Left kidney (tissue), 2 donors: ENCODE measurements around the gene PHTF2. TPM values are rescaled to one million over a fixed set of nuclear protein-coding genes. Genes with fewer than 3 reads are reported as not detected.
"Not testable (repeated sequence)": the region's sequence is repeated elsewhere in the genome, so short reads cannot be mapped to it uniquely, and the experiment has no call there.

Source experiments
- DNase-seq: peaks from one replicate; pipeline ENCODE4 v3.0.0-alpha.2; 2013
- polyA plus RNA-seq: library from polyadenylated mRNA; unstranded; fragments of 120-200 nt; gene quantifications from one replicate; pipeline ENCODE4 v1.2.1, GENCODE V29; 2013; ENCODE audit not compliant: insufficient read length

Gene PHTF2
- polyA plus RNA-seq, 1 donor = 31.9 TPM

DNA sequence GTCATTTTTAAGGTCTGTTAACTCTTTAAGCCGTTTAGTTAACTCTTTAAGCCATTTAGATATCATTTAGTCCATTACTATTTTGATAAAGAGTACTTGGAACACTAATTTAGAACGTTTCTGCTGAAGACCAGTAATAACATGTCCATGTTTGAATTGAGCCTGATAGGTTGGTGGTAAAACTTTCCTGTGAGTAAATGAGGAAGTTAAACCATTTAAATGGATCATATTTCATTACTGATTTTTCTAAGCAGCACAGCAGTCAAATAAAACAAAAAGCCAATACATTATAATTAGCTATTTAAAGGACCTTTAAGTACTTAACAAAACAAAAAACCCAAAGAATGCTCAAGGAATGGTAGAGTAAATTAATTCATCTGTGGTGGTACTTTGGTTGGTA lies 29.4 kb downstream of the PHTF2 start:
- no peak for DNase-seq

- no peak for DNase-seq
Observed at GRCh38 chr7:77830649-77831355, 32.2 kb downstream of the PHTF2 start.

DNA sequence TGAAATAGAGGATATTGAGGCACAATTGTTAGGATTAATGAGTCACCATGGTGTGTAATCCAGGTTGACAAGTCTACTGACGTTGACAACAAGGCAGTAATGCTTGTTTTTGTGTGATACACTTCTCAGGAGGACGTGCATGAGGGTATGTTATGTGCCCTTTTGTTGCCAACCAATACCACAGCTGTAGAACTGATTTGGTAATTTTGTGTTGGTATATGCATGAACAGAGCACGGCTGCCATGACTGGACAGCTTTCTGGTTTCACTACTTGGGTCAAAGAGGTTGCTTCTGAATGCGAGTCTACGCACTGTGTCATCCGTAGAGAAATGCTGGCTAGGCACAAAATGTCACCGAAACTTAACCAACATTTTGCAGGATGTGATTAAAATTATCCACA lies 32.9 kb downstream of the PHTF2 start:
- DNase-seq = no peak

DNA sequence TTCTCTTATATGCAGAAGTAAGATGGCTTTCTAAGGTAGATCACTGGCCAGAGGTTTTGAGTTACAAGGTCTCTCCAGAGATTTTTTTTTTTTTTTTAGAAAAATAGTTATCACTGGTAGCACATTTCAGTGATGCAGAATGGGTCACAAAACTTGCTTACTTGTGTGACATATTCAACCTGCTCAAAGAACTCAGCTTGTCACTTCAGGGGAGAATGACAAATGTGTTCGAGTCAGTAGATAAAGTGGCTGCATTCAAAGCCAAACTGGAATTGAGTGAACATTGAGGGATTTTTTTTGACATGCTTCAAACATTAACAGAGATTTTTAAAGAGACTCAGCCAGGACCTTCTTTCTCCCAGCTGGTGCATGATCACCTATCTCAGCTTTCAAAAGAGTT lies 33.4 kb downstream of the PHTF2 start:
- no peak for DNase-seq

- no peak for DNase-seq
Observed at GRCh38 chr7:77833136-77833535, 34.6 kb downstream of the PHTF2 start.

GRCh38 chr7:77836425-77836824 lies 37.9 kb downstream of the PHTF2 start:
- not testable (repeated sequence) for DNase-seq

GRCh38 chr7:77837275-77837674 lies 38.7 kb downstream of the PHTF2 start:
- DNase-seq = no peak

- DNase-seq = no peak
Observed at GRCh38 chr7:77837966-77838365, 39.4 kb downstream of the PHTF2 start.

DNA sequence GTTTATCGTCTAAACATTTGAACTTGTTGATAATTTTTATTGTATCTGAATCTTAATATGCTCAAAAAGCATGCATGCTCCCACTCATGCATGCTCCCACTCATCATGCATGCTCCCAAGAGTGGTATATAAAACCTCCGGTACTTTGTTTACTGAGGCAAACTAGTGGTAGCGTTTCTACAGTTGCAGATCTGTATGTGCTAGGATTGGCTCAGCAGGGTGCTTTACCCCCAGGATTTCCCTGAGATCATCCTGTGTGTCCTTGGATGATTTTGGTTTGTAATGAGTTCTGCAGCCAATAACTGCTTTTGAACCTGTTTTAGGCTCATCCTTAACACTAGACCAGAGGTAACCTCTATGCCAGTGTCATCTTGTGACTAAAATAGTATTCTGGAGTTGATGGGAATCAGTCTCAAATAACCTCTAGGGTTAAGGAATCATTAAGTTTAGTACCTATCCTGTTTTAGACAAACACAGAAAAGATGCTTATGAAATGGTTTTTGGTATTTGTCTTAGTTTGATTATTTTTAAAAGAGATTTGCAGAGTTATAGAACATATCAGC lies 40.4 kb downstream of the PHTF2 start:
- DNase-seq = no peak

GRCh38 chr7:77839919-77840318 lies 41.3 kb downstream of the PHTF2 start:
- DNase-seq = no peak

DNA sequence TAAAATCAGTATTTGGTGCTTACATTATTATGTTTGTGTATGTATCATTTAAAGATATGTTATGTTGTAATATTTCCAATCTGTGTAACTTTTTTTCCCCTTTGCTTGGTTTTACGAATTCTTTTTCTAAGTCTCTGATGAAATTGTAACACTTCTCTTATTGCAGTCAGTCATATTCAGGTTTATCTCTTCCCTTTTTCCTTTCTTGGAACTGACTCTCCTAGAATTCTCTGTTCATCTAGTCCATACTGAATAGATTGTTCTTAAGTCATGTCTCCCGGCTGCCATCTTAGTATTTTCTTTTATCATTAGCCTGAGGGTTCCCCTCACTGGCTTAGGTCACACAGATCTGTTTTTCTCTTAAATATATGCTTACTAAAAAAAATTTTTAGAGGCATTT lies 44.6 kb downstream of the PHTF2 start:
- DNase-seq = no peak

- no peak for DNase-seq
Observed at GRCh38 chr7:77846317-77847092, 47.9 kb downstream of the PHTF2 start.

DNA sequence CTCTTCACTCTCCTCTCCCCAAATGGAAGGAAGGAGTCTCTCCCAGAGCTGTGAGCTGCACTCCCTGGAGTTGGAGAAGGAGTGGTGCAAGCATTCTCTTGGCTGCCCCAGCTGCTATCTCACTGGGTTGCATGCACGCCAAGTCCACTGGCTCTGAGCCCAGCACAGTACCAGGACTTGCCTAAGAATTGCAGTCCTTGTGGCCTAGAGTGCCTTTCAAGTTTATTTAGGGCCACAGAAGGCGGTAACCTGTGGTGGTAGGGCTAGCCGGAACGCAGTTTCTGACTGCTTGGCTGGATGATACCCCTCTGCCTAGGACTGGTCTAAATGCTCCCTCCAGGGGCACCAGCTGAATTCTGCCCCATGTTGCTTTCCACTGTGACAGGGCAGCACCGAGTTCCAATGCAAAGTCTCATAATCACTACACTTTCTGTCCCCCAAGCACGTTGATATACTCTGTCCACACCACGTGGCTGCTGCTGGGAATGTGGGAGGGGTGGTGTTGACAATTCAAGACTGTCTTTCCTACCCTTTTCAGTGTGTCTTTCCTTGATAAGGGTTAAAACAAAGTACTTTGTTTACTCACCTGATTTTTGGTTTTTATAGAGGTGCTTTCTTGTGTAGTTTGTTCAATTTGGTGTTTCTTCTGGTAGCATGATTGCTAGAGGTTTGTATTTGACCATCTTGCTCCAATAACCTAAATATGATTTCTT lies 57.0 kb downstream of the PHTF2 start:
- DNase-seq = no peak

- DNase-seq = no peak
Observed at GRCh38 chr7:77858278-77858677, 59.7 kb downstream of the PHTF2 start.

DNA sequence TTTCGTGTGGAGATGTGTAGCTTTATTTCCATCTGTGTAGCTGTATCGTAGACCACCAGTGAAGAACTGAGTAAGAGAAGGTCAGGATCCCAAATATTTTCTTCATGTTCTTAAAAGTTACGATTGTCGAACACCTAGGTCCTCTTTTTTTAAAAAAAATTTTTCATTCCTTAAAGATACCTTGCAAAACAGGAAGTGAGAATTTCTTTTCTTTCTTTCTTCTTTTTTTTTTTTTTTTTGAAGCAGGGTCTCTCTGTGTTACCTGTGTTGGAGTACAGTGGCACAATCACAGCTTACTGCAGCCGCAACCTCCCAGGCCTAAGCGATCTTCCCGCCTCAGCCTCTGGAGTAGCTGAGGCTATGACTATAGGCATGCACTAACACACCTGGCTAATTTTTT lies 60.8 kb downstream of the PHTF2 start:
- DNase-seq = no peak

- no peak for DNase-seq
Observed at GRCh38 chr7:77862691-77863090, 64.1 kb downstream of the PHTF2 start.

GRCh38 chr7:77863860-77864259 lies 65.3 kb downstream of the PHTF2 start:
- no peak for DNase-seq

- no peak for DNase-seq
Observed at GRCh38 chr7:77866370-77866769, 67.8 kb downstream of the PHTF2 start.

- DNase-seq = no peak
Observed at GRCh38 chr7:77866786-77867536, 68.4 kb downstream of the PHTF2 start.

DNA sequence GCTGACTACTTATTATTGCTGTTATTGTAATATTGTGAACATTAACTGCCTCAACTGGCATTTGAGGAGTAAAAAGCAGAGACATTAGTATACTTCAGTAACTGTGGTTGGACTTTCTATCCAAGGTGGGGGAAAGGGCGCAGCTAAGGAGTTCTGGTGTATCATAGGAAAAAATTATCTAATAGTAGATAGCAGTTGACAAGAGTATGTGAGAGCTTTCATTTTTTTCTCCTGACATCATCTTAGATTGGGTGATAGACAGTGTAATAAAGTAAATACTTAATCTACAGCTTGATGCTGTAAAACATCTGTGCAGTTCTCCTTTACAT lies 68.9 kb downstream of the PHTF2 start:
- DNase-seq = no peak

DNA sequence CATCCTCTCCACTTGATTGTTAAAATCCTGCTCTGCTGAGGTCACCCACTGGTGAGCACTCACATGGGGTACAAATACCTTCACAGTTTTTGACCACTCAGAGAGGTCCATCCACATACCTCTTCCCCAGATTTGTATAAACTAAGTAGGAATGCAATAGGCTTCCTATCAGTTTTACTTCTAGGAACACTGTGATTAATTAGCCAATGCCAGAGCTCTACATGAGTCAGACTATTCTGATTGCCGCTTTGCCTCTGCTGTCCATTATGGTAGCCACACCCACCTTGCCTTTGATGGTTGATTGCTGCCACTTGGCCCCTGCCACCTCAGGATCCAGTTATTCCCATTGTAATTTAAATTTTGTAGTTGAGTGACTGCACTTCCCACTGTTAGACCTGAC lies 73.7 kb downstream of the PHTF2 start:
- DNase-seq = not testable (repeated sequence)
